GM19463 (cell line): ENCODE measurements around the gene MSANTD2.

Experiments
- ATAC-seq: cut with Tn5 transposase; IDR thresholded peaks from one replicate; pipeline ENCODE4 v1.9.1; 2021; ENCODE audit warnings: mild to moderate bottlenecking, moderate library complexity; ENCODE audit not compliant: unreplicated experiment

The MSANTD2 gene

DNA sequence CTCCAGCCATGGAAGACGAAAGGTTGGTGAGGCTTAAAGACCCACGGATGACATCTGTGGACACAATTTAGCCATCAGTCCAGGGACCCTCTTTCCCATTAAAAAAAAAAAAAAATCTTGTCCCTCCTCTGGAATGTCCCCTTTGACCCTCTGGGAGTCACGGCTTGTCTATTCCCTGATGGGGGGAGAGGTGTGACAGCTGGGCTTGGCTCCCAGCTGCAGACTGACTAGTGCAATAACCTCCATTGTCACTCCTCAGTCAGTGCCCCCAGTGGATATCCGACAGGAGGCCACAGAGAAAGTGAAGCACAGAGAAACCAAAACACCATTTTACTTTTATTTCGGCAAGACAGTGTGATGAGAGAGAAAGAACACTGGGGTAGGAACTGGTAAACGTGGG lies 45.5 kb downstream of the MSANTD2 start:
- no peak for ATAC-seq

DNA sequence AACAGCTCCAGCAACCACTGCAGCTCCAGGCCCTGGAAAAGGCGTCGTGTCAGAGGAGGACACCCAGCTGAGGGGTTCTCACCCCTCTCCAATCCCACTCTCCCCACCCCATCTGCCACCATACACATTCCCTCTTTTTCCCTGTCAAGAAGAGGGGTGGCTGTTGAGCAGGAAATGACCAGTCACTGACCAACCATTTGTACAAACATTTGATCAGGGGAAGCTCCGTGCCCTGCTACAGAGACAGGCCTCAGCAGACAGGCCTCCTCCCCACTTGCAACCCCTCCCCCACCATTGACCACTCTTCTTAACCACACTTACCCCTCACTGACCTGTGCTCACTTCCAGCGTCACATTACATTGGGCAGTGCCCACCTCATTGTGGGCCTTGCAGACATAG lies 45.9 kb downstream of the MSANTD2 start:
- no peak for ATAC-seq

GRCh38 chr11:124753624-124754023 lies 46.6 kb downstream of the MSANTD2 start:
- ATAC-seq: no peak

DNA sequence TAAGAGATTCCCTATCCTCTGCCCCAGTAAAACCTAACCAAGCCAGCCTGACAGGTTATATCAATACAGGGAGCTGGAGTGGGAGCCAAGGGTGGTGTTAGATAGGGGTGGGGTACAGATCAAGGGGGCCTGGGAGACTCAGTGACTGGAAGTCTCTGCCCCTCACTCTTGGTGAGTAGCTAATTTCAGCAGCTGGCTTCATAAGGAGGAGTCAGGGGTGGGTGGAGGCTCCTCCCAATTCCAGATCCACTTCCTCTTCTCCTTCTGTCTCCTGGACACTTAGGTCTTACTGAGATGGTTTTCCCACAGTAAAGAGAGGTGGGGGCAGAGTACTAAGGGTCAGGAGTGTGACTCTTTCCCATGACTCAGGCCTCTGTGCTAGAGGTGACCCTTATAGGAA lies 47.0 kb downstream of the MSANTD2 start:
- no peak for ATAC-seq

GRCh38 chr11:124752471-124753102 lies 47.6 kb downstream of the MSANTD2 start:
- ATAC-seq: no peak

DNA sequence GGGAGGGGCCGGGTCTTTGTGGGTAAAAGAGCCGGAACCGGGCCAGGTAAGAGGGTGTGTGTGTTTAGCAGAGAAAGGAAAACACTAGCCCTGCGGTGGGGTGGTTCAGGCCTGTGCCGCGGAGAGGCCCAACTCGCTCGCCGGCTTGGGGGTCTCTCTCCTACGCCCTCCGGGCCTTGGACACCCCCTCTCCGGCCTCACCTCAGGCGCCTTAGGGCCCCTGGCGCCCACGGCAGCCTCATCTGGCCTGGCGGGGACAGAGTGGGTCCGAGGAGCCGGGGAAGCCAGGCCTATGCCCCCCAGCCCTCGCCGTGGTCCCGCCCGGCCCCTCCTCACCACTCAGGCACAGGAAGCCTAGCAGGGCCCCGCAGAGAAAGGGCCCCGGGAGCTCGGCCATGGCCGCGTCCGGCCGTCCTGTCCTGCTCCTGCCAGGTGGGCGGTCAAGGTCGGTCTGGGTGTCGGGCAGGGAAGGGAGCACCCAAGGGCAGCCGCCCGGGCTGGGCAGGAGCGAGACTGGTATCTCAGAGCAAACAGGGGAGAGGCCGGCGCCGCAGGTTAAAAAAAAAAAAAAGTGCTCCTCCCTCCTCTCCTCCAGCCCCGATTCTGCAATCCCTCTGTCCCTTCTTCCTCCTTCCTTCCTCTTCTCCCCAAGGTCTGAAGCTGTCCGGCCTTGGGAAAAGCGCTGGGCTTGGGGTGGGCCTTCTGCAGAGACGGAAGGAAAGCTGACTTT lies 48.3 kb downstream of the MSANTD2 start, which contains the start of gene VSIG2:
TSS of gene VSIG2 (minus strand) at position 515 of the 730 bp plus-strand sequence. CDS start at position 397, 118 bp downstream.
- no peak for ATAC-seq

GRCh38 chr11:124751391-124751740 lies 48.8 kb downstream of the MSANTD2 start:
- ATAC-seq: no peak

- ATAC-seq: no peak
Measured at GRCh38 chr11:124749912-124750311, 50.3 kb downstream of the MSANTD2 start.

DNA sequence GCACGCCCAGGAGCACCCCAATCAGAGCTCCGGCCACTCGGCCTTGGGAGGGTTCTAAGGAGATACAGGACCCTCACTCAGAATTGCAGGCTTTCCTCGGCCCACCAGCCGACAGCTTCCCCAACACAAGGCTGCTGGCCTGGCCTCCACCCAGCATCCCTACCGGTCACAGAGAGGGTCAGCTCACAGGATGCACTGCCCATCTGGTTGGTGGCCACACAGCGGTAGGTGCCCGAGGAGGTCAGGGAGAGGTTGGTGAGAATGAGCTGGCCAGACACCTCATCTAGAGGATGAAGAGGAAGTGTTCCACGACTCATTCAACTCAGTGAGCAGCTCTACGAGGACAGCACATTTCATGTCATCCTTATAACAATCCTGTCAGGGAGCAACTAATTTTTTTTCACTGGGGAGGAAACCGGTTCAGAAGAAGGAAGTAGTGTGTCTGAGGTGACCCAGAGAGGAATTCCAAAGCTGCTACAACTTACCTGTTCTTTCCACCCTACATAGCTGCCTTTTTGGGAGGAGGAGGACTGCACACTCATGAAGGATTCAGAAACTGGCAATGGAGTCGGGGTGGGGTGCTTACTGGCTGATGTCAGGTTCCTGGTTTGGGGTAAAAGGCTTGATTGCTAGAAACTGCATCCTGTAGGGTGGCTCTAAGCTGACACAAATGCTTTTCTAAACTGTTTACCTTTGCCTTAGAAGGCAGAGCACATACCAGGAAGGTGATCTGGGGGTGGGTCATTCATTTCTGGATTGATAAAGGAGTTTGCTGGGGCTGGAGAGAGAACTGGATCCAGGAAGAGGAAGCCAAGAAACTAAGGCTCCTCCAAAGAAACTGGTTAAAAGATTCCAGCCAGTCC lies 51.5 kb downstream of the MSANTD2 start:
- ATAC-seq: no peak

DNA sequence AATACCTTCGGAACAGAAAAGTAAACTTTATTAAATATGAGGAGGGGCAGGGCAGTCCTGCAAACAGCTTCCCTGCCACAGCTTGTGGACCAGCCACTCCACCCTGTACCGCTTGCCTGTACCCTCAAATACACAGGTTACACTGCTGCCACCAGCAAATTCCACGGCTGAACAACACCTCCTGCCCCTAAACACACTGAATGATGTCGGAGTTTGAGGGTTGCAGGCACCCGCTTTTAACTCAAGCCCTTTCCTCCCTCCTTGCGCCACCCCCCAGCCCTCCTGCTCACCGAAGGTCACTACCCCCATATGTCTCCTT lies 52.1 kb downstream of the MSANTD2 start:
- ATAC-seq: no peak

DNA sequence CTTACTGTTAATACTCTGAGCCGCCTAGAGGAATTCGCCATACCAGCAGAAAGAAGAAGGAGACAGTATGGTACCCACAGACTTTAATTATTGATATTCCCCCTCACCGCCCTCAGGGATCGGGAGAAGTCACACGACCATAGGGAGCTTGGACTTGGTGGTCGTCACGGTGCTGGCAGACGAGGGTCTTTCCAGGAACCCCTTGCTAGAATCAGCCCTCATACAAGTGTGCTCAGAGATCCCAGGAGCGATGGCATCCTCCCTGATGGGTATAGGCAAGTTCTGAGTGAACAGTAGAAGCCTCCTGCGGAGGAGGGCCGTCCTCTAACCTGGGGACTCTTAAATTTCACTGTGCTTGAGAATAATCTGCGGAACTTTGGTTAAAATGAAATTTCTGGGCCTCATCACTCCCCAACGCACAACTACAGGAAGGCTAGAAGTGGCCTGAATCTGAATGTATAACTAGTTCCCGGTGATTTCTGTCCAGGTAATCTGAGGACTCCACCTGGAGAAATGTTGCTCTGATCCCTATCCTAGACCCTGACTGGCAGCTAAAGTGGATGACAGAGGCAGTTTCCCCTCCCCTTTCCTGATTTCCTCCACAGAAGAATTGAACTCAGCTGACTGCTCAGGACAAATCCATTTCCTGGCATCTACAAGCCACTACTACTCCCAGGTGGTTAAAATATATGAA lies 52.7 kb downstream of the MSANTD2 start:
- ATAC-seq: no peak

GRCh38 chr11:124746621-124747243 lies 53.5 kb downstream of the MSANTD2 start:
- ATAC-seq: peak; percentile 95

DNA sequence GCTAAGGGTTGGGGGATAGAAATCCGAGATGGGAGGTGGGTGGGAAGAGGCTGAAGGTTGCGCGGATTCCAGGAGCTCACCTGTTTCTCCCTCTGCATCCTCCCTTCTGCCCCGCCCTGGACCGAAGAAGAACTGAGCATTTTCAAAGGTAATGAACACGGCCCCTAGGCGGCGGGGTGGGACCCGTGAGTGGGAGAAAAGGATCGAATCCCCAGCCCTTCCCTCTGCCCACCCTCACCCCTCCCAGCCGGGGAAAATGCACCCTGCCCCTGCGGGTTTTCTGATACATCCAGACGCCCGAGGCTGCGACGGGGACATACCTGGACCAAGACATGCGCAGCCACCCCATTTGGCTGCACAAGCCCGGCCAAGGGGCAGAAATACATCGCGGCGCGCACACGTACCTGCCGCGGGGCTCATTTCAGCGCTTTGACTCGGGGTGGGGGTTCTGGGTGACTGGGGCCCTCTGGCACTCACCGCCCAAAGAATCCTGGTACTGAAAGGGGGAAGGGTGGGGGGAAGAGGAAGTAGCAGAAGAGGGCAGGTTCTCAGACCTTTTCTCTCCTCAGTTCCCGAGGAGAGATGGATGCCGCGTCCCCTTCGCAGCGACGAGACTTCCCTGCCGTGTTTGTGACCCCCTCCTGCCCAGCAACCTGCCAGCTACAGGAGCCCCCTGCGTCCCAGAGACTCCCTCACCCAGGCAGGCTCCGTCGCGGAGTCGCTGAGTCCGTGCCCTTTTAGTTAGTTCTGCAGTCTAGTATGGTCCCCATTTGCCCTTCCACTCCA lies 54.2 kb downstream of the MSANTD2 start:
- ATAC-seq: peak; percentile 13

DNA sequence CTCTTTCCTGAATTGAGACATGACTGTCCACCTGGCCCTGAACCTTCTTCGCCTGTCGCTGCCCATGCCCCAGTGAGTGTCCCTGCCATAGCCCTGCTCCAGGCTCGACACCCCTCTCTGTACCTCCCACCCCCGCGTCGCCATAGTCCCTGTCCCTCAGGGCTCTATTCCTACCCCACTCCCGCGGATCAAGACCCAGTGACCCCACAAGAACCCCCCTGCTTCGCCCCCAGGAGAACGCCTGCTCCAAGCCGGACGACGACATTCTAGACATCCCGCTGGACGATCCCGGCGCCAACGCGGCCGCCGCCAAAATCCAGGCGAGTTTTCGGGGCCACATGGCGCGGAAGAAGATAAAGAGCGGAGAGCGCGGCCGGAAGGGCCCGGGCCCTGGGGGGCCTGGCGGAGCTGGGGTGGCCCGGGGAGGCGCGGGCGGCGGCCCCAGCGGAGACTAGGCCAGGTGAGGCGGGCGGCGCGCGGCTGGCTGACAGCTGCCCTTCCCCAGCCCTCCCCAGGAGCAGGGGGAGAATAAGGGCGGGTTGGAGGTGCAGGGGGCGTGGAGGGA lies 54.9 kb downstream of the MSANTD2 start:
- ATAC-seq: no peak

- no peak for ATAC-seq
Measured at GRCh38 chr11:124743050-124743449, 57.2 kb downstream of the MSANTD2 start.

DNA sequence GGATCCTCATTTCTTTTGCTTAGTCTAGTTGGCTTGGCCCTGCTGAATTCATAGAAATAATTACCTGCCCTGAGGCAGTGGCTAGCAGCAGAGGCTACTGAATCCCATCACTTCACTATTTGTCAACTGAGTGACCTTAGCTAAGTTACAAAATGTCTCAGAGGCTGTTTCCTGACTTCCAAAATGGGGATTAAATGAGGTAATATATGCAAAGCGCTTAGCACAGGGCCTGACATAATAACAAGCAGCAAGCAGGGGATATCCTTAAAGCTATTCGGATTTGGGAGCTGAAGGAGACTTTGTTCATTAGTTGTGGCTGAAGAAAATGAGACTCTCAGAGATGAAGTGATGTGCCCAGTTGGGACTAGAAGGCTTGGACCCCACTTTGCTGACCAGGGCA lies 57.7 kb downstream of the MSANTD2 start:
- ATAC-seq: no peak

DNA sequence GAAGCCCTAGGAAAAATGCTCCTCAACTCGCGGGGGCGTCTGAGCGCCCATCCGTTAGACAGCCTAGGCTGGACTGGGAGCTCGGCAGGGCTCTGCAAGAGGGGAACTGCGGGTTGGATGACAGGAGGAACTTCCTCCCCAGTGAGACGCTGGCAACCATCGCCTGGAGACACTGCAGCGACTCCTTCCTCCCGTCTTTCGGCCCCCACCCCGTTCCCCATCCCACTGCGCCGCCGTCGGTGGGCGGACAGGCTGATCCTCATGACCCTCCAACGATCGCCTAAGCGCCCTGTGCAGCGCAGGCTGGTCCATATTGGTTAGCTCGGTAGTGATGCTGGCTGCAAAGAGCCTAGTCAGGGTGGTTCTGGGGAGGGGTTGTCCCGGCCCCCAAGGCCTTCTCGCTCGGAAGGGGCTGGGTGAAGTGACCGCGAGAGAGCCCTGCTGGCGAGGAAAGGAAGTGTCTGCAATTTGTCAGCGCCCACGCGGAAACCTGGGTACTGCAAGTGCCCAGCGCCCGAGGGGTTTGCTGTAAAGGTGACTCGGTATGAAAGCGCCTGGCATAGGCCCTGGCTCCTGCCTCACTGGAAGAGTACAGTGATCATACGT lies 59.8 kb downstream of the MSANTD2 start:
- peak; percentile 26 for ATAC-seq

DNA sequence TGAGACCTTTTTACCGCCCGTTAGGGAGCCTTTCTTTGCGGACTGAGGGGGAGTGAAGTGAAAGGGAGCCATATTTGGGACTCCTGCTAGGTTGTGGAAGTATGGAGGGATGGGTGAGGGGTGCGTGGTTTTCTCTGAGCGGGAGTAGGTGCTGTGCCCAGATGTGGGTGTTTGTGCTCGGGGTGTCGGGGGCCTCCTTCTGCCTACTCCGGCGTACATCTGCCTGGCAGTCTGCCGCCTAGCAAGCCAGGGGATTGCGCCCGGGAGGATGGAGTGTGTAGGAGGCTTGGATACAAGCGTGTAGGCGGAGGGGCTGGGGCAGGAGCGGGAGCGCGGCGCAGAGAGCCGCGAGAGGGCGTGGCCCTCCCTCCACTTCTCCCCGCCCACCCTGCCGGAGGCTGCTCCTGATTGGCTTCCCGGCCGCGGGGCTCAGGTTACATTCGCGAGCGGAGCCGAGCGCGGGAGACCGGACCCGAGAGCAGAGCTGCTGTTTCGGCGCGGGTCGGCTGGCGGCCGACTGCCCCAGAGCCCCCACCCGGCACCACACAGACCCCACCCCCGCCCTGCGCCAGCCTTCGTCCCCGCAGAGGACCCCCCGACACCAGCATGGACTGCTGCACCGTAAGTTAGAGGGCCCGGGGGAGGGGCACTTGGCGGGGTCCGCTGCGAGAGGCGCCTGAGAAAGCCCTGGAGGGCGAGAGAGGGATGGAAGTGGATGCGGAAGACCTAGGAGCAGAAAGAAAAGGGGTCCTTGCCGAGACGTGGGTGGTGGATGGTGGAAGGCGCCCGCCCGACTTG lies 60.5 kb downstream of the MSANTD2 start, which contains the start of gene NRGN:
TSS of gene NRGN (plus strand) at position 464 of the 798 bp plus-strand sequence. CDS start at position 607, 143 bp downstream.
- ATAC-seq: peak; percentile 99
